ENCODE data around the gene PELI2. TPM values are rescaled to one million over a fixed set of nuclear protein-coding genes. Genes with fewer than 3 reads are reported as not detected.

Gene PELI2
- total and polyA plus RNA-seq, 2 of the 4 experiments (the other 2 are of a cell fraction) = 6.0 to 36.7 TPM

- no peak overlapping the region for H3K9ac ChIP-seq (ENCODE audit: low read depth, low read length)
- POLR2A ChIA-PET (ENCODE audit: unreplicated experiment) = no interaction called here
- no peak overlapping the region for H3K56ac ChIP-seq (ENCODE audit: extremely low read depth, insufficient read depth, low read length)
- no peak overlapping the region for H3K4me2 ChIP-seq (ENCODE audit: low read depth, low read length)
- no peaks in the 10 kb centered on the region for H3K79me1 ChIP-seq (ENCODE audit: low read depth in 1 of 2, low read length in 2 of 2)
- H2BK15ac ChIP-seq (ENCODE audit: low read depth, low read length) = no peak overlapping the region
- CTCF ChIA-PET = no interaction called here
- H4K5ac ChIP-seq (ENCODE audit: low read depth, low read length) = no peak overlapping the region
- no peak overlapping the region for H3K14ac ChIP-seq (replicated peaks; ENCODE audit: low read depth, low read length)
- H4K8ac ChIP-seq (ENCODE audit: low read depth in 2 of 2, low read length in 2 of 2) = no peak overlapping the region
- dilution Hi-C loops (cut with HindIII; ENCODE audit: low sequenced_read_pairs, unreplicated experiment) = no loop called here
- WGBS, 2 experiments (ENCODE audit: extremely low coverage in 2 of 2, insufficient read length in 1 of 2) = 71% methylated on average over 2 of the region's 3 CpGs; no CpG with 5 or more reads in 1 of the 2 experiments
- H2AK5ac ChIP-seq (ENCODE audit: low read depth, low read length) = no peak overlapping the region
- no peak overlapping the region for H2BK5ac ChIP-seq (ENCODE audit: low read depth, low read length, poor library complexity, severe bottlenecking)
- no peak for ATAC-seq (ENCODE audit: low read depth)
- no peaks in the 10 kb centered on the region for H4K20me1 ChIP-seq (ENCODE audit: insufficient read depth, low read length)
- H3K9me1 ChIP-seq (ENCODE audit: insufficient read depth, low read length) = peaks cover 17% of the 10 kb centered on the region
- H3K18ac ChIP-seq (ENCODE audit: low read depth, low read length) = no peak overlapping the region
- no peak overlapping the region for H2BK120ac ChIP-seq (ENCODE audit: low read depth, low read length)
- TF ChIP-seq MAZ (IDR thresholded peaks at IDR 0.05; ENCODE audit: borderline replicate concordance, low read depth, low read length) (no peak), MAFK (IDR thresholded peaks at IDR 0.05; ENCODE audit: low read depth, low read length) (no peak), POLR2A (IDR thresholded peaks at IDR 0.05; ENCODE audit: low read depth, low read length) (no peak), CHD1 (IDR thresholded peaks at IDR 0.05; ENCODE audit: low read depth, low read length) (no peak), MXI1 (IDR thresholded peaks at IDR 0.05; ENCODE audit: borderline replicate concordance, low read depth, low read length) (no peak), FOS (IDR thresholded peaks at IDR 0.05; ENCODE audit: low read depth, low read length) (no peak), CTCF (conservative IDR thresholded peaks at IDR 0.05; ENCODE audit: low read depth, low read length) (no peak), RAD21 (IDR thresholded peaks at IDR 0.05; ENCODE audit: low read length) (no peak), SMC3 (IDR thresholded peaks at IDR 0.05; ENCODE audit: low read depth, low read length) (no peak), RCOR1 (IDR thresholded peaks at IDR 0.05; ENCODE audit: insufficient replicate concordance, low read length) (no peak), CEBPB (IDR thresholded peaks at IDR 0.05; ENCODE audit: low read depth, low read length) (no peak), NFE2L2 (IDR thresholded peaks at IDR 0.05; ENCODE audit: low read depth, low read length) (no peak), RFX5 (IDR thresholded peaks at IDR 0.05; ENCODE audit: low read depth, low read length) (no peak), BHLHE40 (IDR thresholded peaks at IDR 0.05; ENCODE audit: low read depth, low read length) (no peak)
- TF ChIP-seq, protein P1, sequence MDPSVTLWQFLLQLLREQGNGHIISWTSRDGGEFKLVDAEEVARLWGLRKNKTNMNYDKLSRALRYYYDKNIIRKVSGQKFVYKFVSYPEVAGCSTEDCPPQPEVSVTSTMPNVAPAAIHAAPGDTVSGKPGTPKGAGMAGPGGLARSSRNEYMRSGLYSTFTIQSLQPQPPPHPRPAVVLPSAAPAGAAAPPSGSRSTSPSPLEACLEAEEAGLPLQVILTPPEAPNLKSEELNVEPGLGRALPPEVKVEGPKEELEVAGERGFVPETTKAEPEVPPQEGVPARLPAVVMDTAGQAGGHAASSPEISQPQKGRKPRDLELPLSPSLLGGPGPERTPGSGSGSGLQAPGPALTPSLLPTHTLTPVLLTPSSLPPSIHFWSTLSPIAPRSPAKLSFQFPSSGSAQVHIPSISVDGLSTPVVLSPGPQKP (IDR thresholded peaks at IDR 0.05; ENCODE audit: borderline replicate concordance, low read depth, low read length) = no peak
- TF ChIP-seq, protein P2, sequence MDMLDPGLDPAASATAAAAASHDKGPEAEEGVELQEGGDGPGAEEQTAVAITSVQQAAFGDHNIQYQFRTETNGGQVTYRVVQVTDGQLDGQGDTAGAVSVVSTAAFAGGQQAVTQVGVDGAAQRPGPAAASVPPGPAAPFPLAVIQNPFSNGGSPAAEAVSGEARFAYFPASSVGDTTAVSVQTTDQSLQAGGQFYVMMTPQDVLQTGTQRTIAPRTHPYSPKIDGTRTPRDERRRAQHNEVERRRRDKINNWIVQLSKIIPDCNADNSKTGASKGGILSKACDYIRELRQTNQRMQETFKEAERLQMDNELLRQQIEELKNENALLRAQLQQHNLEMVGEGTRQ (IDR thresholded peaks at IDR 0.05; ENCODE audit: low read depth, low read length) = no peak
- H2AFZ ChIP-seq (replicated peaks; ENCODE audit: low read length, poor library complexity) = no peak overlapping the region
- H3K27ac ChIP-seq (ENCODE audit: insufficient read depth, low read length) = no peak overlapping the region
- intact Hi-C loops (cut with micrococcal nuclease) = no loop called here
- in situ Hi-C loops (cut with MboI; ENCODE audit: low sequenced_read_pairs) = no loop called here
- H3K4me3 ChIP-seq (ENCODE audit: insufficient read depth, low read depth, low read length) = no peak overlapping the region
- no peak overlapping the region for H3K23ac ChIP-seq (ENCODE audit: low read depth, low read length)
- H3K4ac ChIP-seq (ENCODE audit: low read depth, low read length) = no peak overlapping the region
- no peak overlapping the region for H2AK9ac ChIP-seq (replicated peaks; ENCODE audit: low read depth, low read length, poor library complexity)
- H3K4me1 ChIP-seq (ENCODE audit: control insufficient read depth, insufficient read depth, low read length) = no peaks in the 10 kb centered on the region; the same call in 1 of the 2 replicates
- no TSS peak for BruUV-seq (replicated peaks)
- no peaks in the 10 kb centered on the region for H3K27me3 ChIP-seq (ENCODE audit: control insufficient read depth, insufficient read depth, low read length)
- no peak overlapping the region for H2BK20ac ChIP-seq (ENCODE audit: low read depth, low read length)
- H3K9me3 ChIP-seq (ENCODE audit: control insufficient read depth, insufficient read depth, low read length) = no peaks in the 10 kb centered on the region
- no peak overlapping the region for H4K91ac ChIP-seq (ENCODE audit: insufficient read depth, low read depth, low read length)
- DNase-seq = no peak
- peaks cover 33% of the 10 kb centered on the region for H3K36me3 ChIP-seq (ENCODE audit: control insufficient read depth, insufficient read depth, low read length)
These were observed 174.8 kb downstream of the PELI2 start for GRCh38 chr14:56292970-56293369.
